Testis (tissue), 3 donors: ENCODE data around the gene PLBD1. TPM values are rescaled to one million over a fixed set of nuclear protein-coding genes. Genes with fewer than 3 reads are reported as not detected.

Experiments used
- DNase-seq: peaks from one replicate; pipeline ENCODE4 v3.0.0-alpha.2; 2019
- H3K27ac ChIP-seq, 2 donors: fragments of 200-600 bp; sonication (generic); one replicate each; pipeline ENCODE4 v1.5.1; 2019
- H3K27me3 ChIP-seq: fragments of 200-600 bp; sonication (generic); one replicate; pipeline ENCODE4 v1.5.1; 2019
- H3K36me3 ChIP-seq: fragments of 200-600 bp; sonication (generic); one replicate; pipeline ENCODE4 v1.5.1; 2017; ENCODE audit warnings: low read depth; ENCODE audit errors: missing control alignments
- H3K4me1 ChIP-seq: fragments of 200-600 bp; sonication (generic); one replicate; pipeline ENCODE4 v1.5.1; 2019
- H3K4me3 ChIP-seq, 2 donors: fragments of 200-600 bp; sonication (generic); one replicate each; pipeline ENCODE4 v1.5.1; 2017 to 2019
- H3K9me3 ChIP-seq: fragments of 200-600 bp; sonication (generic); one replicate; pipeline ENCODE4 v1.5.1; 2017
- POLR2A ChIP-seq: fragments of 450-650 bp; IDR thresholded peaks from one replicate; pipeline ENCODE4 v1.6.1; 2017; ENCODE audit warnings: antibody characterized with exemption, mild to moderate bottlenecking, moderate library complexity
- WGBS, 2 donors: methylation state at CpG; one replicate each; pipeline ENCODE4 v1.1.5; 2018; 5-methylcytosine and 5-hydroxymethylcytosine counted together
- intact Hi-C: fragments of 100-400 bp; cut with DNase I; formaldehyde crosslinking; loops from one replicate; pipeline ENCODE4 v1.15.1; 2023; ENCODE audit warnings: low total_unique reads
- polyA plus RNA-seq: library from polyadenylated mRNA; stranded (reverse); fragments of 350-450 nt; fragmentation: Illumina TruSeq; extraction: RNeasy Lipid Tissue Mini Kit (QIAGEN cat#74804); gene quantifications from one replicate; pipeline ENCODE4 v1.2.3, GENCODE V29; 2014; ENCODE audit warnings: low read depth, low replicate concordance; ENCODE audit not compliant: insufficient read depth
- total RNA-seq, 2 donors: library from RNA; depleted of rRNA; stranded (reverse); fragments of >200 nt; gene quantifications; one replicate each; pipeline ENCODE4 v1.2.3, GENCODE V29; 2016
- TF ChIP-seq, protein P1 (sequence below), 3 experiments: fragments of 450-650 bp in 2 of 3; fragments of 200-600 bp in 1 of 3; sonication (generic) in 1 of 3; IDR thresholded peaks; one replicate each; pipeline ENCODE4 v1.5.1; 2016 to 2019; ENCODE audit warnings: antibody characterized with exemption in 3 of 3, mild to moderate bottlenecking in 2 of 3, moderate library complexity in 1 of 3

PLBD1 gene
- total and polyA plus RNA-seq, 3 donors from 2014 or later = 9.3 to 18.5 (median 10.7) TPM

- no peak for DNase-seq
- 87 to 93% methylated on average over 3 of the region's 3 CpGs for WGBS, 2 donors
- no peaks in the 10 kb centered on the region for H3K27me3 ChIP-seq
- no peaks in the 10 kb centered on the region for H3K4me1 ChIP-seq
- no peak overlapping the region for H3K27ac ChIP-seq
- TF ChIP-seq POLR2A = no peak
- TF ChIP-seq, protein P1, sequence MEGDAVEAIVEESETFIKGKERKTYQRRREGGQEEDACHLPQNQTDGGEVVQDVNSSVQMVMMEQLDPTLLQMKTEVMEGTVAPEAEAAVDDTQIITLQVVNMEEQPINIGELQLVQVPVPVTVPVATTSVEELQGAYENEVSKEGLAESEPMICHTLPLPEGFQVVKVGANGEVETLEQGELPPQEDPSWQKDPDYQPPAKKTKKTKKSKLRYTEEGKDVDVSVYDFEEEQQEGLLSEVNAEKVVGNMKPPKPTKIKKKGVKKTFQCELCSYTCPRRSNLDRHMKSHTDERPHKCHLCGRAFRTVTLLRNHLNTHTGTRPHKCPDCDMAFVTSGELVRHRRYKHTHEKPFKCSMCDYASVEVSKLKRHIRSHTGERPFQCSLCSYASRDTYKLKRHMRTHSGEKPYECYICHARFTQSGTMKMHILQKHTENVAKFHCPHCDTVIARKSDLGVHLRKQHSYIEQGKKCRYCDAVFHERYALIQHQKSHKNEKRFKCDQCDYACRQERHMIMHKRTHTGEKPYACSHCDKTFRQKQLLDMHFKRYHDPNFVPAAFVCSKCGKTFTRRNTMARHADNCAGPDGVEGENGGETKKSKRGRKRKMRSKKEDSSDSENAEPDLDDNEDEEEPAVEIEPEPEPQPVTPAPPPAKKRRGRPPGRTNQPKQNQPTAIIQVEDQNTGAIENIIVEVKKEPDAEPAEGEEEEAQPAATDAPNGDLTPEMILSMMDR (IDR thresholded peaks at IDR 0.05) = no peak
- H3K4me3 ChIP-seq = no peak overlapping the region
- H3K36me3 ChIP-seq = no peaks in the 10 kb centered on the region
- no peaks in the 10 kb centered on the region for H3K9me3 ChIP-seq
- intact Hi-C loops = no loop called here
These were observed 44.6 kb upstream of the PLBD1 start for GRCh38 chr12:14612250-14612649.

GRCh38 chr12:14611640-14612203, 44.0 kb upstream of the PLBD1 start:
- H3K4me1 ChIP-seq = no peaks in the 10 kb centered on the region
- no peaks in the 10 kb centered on the region for H3K36me3 ChIP-seq
- TF ChIP-seq, protein P1 (IDR thresholded peaks at IDR 0.05) = no peak
- TF ChIP-seq POLR2A = no peak
- DNase-seq = no peak
- intact Hi-C loops = no loop called here
- no peaks in the 10 kb centered on the region for H3K9me3 ChIP-seq
- no peaks in the 10 kb centered on the region for H3K27me3 ChIP-seq
- no peak overlapping the region for H3K4me3 ChIP-seq
- no peak overlapping the region for H3K27ac ChIP-seq
- 86 to 93% methylated on average over 3 of the region's 3 CpGs for WGBS, 2 donors

- no peaks in the 10 kb centered on the region for H3K27me3 ChIP-seq
- H3K4me3 ChIP-seq = no peak overlapping the region
- no peak overlapping the region for H3K27ac ChIP-seq
- TF ChIP-seq, protein P1 (IDR thresholded peaks at IDR 0.05) = no peak
- no peak for TF ChIP-seq POLR2A
- intact Hi-C loops = no loop called here
- no peaks in the 10 kb centered on the region for H3K36me3 ChIP-seq
- no peak for DNase-seq
- no peaks in the 10 kb centered on the region for H3K9me3 ChIP-seq
- H3K4me1 ChIP-seq = no peaks in the 10 kb centered on the region
These were observed 39.9 kb upstream of the PLBD1 start for GRCh38 chr12:14607568-14607967.

- Histone ChIP-seq H3K9me3 (no peaks in the 10 kb centered on the region), H3K27me3 (no peaks in the 10 kb centered on the region), H3K4me1 (no peaks in the 10 kb centered on the region), H3K4me3 (no peak overlapping the region), H3K27ac (no peak overlapping the region), H3K36me3 (no peaks in the 10 kb centered on the region)
- 83 to 87% methylated on average over 3 of the region's 3 CpGs for WGBS, 2 donors
- no peak for DNase-seq
- intact Hi-C loops = no loop called here
- TF ChIP-seq POLR2A = no peak
These were observed 37.8 kb upstream of the PLBD1 start for GRCh38 chr12:14605401-14605989.

GRCh38 chr12:14601692-14602478, 34.2 kb upstream of the PLBD1 start:
- H3K4me1 ChIP-seq = no peaks in the 10 kb centered on the region
- H3K27me3 ChIP-seq = no peaks in the 10 kb centered on the region
- no peak for TF ChIP-seq POLR2A
- TF ChIP-seq, protein P1 (IDR thresholded peaks at IDR 0.05) = no peak
- WGBS, 2 donors = 78 to 79% methylated on average over 4 of the region's 4 CpGs
- intact Hi-C loops = no loop called here
- H3K27ac ChIP-seq = no peak overlapping the region
- DNase-seq = no peak
- no peaks in the 10 kb centered on the region for H3K9me3 ChIP-seq
- H3K4me3 ChIP-seq = no peak overlapping the region
- no peaks in the 10 kb centered on the region for H3K36me3 ChIP-seq
